DOHH2 (cell line): ENCODE results near the gene TEX14.

Experiments
- EZH2phosphoT487 ChIP-seq: fragments of 200-600 bp; sonication (generic); IDR thresholded peaks from 2 replicates; pipeline ENCODE4 v1.6.1; 2017; ENCODE audit warnings: borderline replicate concordance, mild to moderate bottlenecking, antibody characterized with exemption, low read length, moderate library complexity, mixed read lengths
- TF ChIP-seq, protein P1 (sequence below): fragments of 200-600 bp; sonication (generic); IDR thresholded peaks from one replicate; pipeline ENCODE4 v1.5.1; 2014; ENCODE audit warnings: antibody characterized with exemption, mild to moderate bottlenecking, low read depth, low read length; ENCODE audit not compliant: poor library complexity, severe bottlenecking

DNA sequence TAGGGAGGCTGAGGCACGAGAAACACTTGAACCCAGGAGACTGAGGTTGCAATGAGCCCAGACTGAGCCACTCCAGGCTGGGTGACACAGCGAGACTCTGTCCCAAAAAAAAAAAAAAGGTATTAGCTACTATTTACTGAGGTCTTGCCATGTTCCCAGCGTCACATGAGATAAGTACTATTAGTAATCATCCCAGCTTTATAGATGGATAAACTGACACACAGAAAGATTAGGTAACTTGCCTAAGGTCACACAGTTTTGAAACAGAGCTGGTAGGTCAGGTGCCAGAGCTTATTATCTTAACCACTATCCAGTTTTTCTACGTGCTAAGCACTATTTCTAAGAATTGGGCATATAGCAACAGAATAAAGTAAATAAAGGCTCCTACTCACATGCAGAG is 51.6 kb downstream of the TEX14 start:
- TF ChIP-seq, protein P1, sequence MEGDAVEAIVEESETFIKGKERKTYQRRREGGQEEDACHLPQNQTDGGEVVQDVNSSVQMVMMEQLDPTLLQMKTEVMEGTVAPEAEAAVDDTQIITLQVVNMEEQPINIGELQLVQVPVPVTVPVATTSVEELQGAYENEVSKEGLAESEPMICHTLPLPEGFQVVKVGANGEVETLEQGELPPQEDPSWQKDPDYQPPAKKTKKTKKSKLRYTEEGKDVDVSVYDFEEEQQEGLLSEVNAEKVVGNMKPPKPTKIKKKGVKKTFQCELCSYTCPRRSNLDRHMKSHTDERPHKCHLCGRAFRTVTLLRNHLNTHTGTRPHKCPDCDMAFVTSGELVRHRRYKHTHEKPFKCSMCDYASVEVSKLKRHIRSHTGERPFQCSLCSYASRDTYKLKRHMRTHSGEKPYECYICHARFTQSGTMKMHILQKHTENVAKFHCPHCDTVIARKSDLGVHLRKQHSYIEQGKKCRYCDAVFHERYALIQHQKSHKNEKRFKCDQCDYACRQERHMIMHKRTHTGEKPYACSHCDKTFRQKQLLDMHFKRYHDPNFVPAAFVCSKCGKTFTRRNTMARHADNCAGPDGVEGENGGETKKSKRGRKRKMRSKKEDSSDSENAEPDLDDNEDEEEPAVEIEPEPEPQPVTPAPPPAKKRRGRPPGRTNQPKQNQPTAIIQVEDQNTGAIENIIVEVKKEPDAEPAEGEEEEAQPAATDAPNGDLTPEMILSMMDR: no peak
- no peak for TF ChIP-seq EZH2phosphoT487
